Measurements from ENCODE around the gene LIMCH1. TPM values are rescaled to one million over a fixed set of nuclear protein-coding genes. Genes with fewer than 3 reads are reported as not detected.
A peak's percentile ranks its signal among the peaks of the same experiment; 100 is the strongest.

Gene LIMCH1
- polyA plus RNA-seq, 1 donor (not counting 4 experiments of a cell fraction or from before 2014, with no cell fraction given) = 1.1 TPM

DNA sequence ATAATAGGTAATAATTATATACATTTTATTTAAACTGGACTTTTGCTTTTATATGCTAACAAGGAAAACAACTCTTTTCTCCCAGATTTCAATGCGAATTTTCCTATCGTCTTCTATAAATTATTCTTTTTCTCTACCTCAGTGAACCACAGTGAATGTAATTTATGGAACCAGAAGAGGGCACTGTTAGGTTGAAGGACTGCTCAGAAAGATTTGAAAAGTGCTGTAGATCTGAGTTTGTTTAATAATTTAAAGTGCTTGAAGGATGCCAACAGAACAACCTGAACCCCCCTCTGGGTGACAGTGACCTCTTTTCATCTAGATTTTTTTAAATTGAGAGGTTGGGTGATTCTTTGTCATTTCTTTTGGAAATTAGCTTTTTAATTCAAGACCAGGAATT, 155.7 kb downstream of the LIMCH1 start:
- Histone ChIP-seq H3K79me2 (ENCODE audit: control insufficient read depth, insufficient read depth, low read length) (no peaks in the 10 kb centered on the region), H2AFZ (ENCODE audit: control insufficient read depth, low read length) (no peak overlapping the region), H3K4me3 (ENCODE audit: control insufficient read depth in 2 of 3, extremely low read depth in 1 of 3, insufficient read depth in 2 of 3, low read depth in 1 of 3, low read length in 3 of 3) (no peak overlapping the region), H3K4me2 (ENCODE audit: control insufficient read depth, extremely low read depth, insufficient read depth, low read depth, low read length) (no peak overlapping the region), H3K9ac (ENCODE audit: control insufficient read depth, extremely low read depth, insufficient read depth, low read length) (no peak overlapping the region), H3K27me3 (ENCODE audit: control insufficient read depth, extremely low read depth, insufficient read depth, low read length) (peaks cover 6% of the 10 kb centered on the region), H3K4me1 (ENCODE audit: control insufficient read depth, extremely low read depth, insufficient read depth, low read length) (no peaks in the 10 kb centered on the region), H3K9me1 (ENCODE audit: control insufficient read depth, extremely low read depth, insufficient read depth, low read length) (no peaks in the 10 kb centered on the region), H3K36me3 (ENCODE audit: control insufficient read depth in 2 of 2, extremely low read depth in 1 of 2, insufficient read depth in 2 of 2, low read length in 2 of 2) (no peaks in the 10 kb centered on the region), H3K9me3 (ENCODE audit: control insufficient read depth, low read depth, low read length) (no peaks in the 10 kb centered on the region), H4K20me1 (ENCODE audit: control insufficient read depth, extremely low read depth, insufficient read depth, low read length) (no peaks in the 10 kb centered on the region), H3K27ac (ENCODE audit: control insufficient read depth, insufficient read depth, low read length) (no peak overlapping the region)
- no peak for FAIRE-seq
- dilution Hi-C loops (cut with MboI; ENCODE audit: extremely low pct_ligation_motif_present, low sequenced_read_pairs) = no loop called here
- TF ChIP-seq, protein P1, sequence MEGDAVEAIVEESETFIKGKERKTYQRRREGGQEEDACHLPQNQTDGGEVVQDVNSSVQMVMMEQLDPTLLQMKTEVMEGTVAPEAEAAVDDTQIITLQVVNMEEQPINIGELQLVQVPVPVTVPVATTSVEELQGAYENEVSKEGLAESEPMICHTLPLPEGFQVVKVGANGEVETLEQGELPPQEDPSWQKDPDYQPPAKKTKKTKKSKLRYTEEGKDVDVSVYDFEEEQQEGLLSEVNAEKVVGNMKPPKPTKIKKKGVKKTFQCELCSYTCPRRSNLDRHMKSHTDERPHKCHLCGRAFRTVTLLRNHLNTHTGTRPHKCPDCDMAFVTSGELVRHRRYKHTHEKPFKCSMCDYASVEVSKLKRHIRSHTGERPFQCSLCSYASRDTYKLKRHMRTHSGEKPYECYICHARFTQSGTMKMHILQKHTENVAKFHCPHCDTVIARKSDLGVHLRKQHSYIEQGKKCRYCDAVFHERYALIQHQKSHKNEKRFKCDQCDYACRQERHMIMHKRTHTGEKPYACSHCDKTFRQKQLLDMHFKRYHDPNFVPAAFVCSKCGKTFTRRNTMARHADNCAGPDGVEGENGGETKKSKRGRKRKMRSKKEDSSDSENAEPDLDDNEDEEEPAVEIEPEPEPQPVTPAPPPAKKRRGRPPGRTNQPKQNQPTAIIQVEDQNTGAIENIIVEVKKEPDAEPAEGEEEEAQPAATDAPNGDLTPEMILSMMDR (optimal IDR thresholded peaks at IDR 0.05 in 1 of 3, IDR thresholded peaks at IDR 0.05 in 1 of 3, conservative IDR thresholded peaks at IDR 0.05 in 1 of 3; ENCODE audit: extremely low read depth in 1 of 3, insufficient read depth in 2 of 3, low read length in 3 of 3) = peak in 2 of 3 experiments; percentile 32 to 56
- no peak for TF ChIP-seq EZH2 (IDR thresholded peaks at IDR 0.05; ENCODE audit: low read length)
- no peak for DNase-seq (ENCODE audit: low read depth, low spot score)

DNA sequence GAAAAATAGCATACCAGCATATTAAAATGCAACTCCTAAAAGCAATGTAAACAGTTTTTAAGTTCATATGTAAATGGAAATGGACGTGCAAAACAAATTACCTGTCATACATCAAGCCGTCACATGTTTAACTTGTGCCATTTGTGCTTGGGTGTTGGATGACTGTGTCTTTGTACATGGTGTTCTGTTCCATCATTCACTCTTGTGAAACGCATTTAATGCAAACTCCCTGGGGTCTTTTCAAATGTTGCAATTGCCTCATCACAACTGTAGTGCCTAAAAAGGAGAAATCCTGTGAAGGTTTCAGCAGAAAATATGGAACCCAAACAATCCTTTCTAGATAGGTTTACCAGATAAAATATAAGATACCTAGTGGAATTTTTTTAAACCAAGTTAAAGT, 158.2 kb downstream of the LIMCH1 start:
- no peaks in the 10 kb centered on the region for H3K4me1 ChIP-seq (ENCODE audit: control insufficient read depth, extremely low read depth, insufficient read depth, low read length)
- H3K9ac ChIP-seq (ENCODE audit: control insufficient read depth, extremely low read depth, insufficient read depth, low read length) = no peak overlapping the region
- H2AFZ ChIP-seq (ENCODE audit: control insufficient read depth, low read length) = no peak overlapping the region
- no peak overlapping the region for H3K27ac ChIP-seq (ENCODE audit: control insufficient read depth, insufficient read depth, low read length)
- TF ChIP-seq, protein P1 (optimal IDR thresholded peaks at IDR 0.05 in 1 of 3, IDR thresholded peaks at IDR 0.05 in 1 of 3, conservative IDR thresholded peaks at IDR 0.05 in 1 of 3; ENCODE audit: extremely low read depth in 1 of 3, insufficient read depth in 2 of 3, low read length in 3 of 3) = no peak
- TF ChIP-seq EZH2 (IDR thresholded peaks at IDR 0.05; ENCODE audit: low read length) = no peak
- FAIRE-seq (no peak), DNase-seq (ENCODE audit: low read depth, low spot score) (no peak)
- no peaks in the 10 kb centered on the region for H3K9me1 ChIP-seq (ENCODE audit: control insufficient read depth, extremely low read depth, insufficient read depth, low read length)
- dilution Hi-C loops (cut with MboI; ENCODE audit: extremely low pct_ligation_motif_present, low sequenced_read_pairs) = no loop called here
- H3K36me3 ChIP-seq (ENCODE audit: control insufficient read depth in 2 of 2, extremely low read depth in 1 of 2, insufficient read depth in 2 of 2, low read length in 2 of 2) = no peaks in the 10 kb centered on the region
- H3K4me3 ChIP-seq (ENCODE audit: control insufficient read depth in 2 of 3, extremely low read depth in 1 of 3, insufficient read depth in 2 of 3, low read depth in 1 of 3, low read length in 3 of 3) = no peak overlapping the region
- no peaks in the 10 kb centered on the region for H3K79me2 ChIP-seq (ENCODE audit: control insufficient read depth, insufficient read depth, low read length)
- peaks cover 6% of the 10 kb centered on the region for H3K27me3 ChIP-seq (ENCODE audit: control insufficient read depth, extremely low read depth, insufficient read depth, low read length)
- H3K9me3 ChIP-seq (ENCODE audit: control insufficient read depth, low read depth, low read length) = no peaks in the 10 kb centered on the region
- H3K4me2 ChIP-seq (ENCODE audit: control insufficient read depth, extremely low read depth, insufficient read depth, low read depth, low read length) = no peak overlapping the region
- H4K20me1 ChIP-seq (ENCODE audit: control insufficient read depth, extremely low read depth, insufficient read depth, low read length) = no peaks in the 10 kb centered on the region

All from keratinocyte (primary cell).